Endothelial cell of umbilical vein (primary cell): ENCODE results near the gene AIRE. TPM values are rescaled to one million over a fixed set of nuclear protein-coding genes. Genes with fewer than 3 reads are reported as not detected.

ENCODE experiments used
- BruUV-seq: library from RNA; stranded (reverse); fragments of 400-500 nt; replicated peaks from 2 replicates; lab custom pipeline; 2021; lab: Mats Ljungman, UMichigan
- CTCF ChIA-PET: fragments of 300-600, 350-600 bp; sonication (Branson Sonifier 250); formaldehyde crosslinking; loops from one replicate; lab custom pipeline; 2021; ENCODE audit warnings: antibody characterized with exemption, inconsistent platforms; lab: Charles Lee
- POLR2A ChIA-PET: fragments of 300-600, 350-600 bp; sonication (Branson Sonifier 250); formaldehyde crosslinking; loops from one replicate; lab custom pipeline; 2021; ENCODE audit warnings: antibody characterized with exemption, inconsistent platforms; lab: Charles Lee
- DNase-seq: peaks from one replicate; pipeline ENCODE4 v3.0.0-alpha.2; 2011; ENCODE audit warnings: low read depth, low spot score
- FAIRE-seq: peaks from 2 replicates; lab custom pipeline; 2011; peaks lifted over from hg19 to GRCh38; lab: Jason Lieb, UNC
- H2AFZ ChIP-seq: 2 replicates; pipeline ENCODE4 v1.6.0; 2012; ENCODE audit warnings: low read depth, low read length, control low read depth, inconsistent platforms
- H3K27ac ChIP-seq: 2 replicates; pipeline ENCODE4 v1.5.1; 2011; ENCODE audit warnings: low read depth, mild to moderate bottlenecking, control low read depth, low read length, moderate library complexity; ENCODE audit not compliant: insufficient read depth
- H3K27me3 ChIP-seq, 2 experiments: 2 replicates each; pipeline versions ENCODE4 v1.6.0 to v1.6.1; 2011; ENCODE audit warnings: low read length in 2 of 2, mixed read lengths in 1 of 2; ENCODE audit not compliant: control insufficient read depth in 2 of 2, insufficient read depth in 2 of 2
- H3K36me3 ChIP-seq, 2 experiments: 2 replicates in 1 of 2; 3 replicates in 1 of 2; pipeline ENCODE4 v1.5.1; 2011; ENCODE audit warnings: low read length in 2 of 2, mild to moderate bottlenecking in 1 of 2, moderate library complexity in 1 of 2; ENCODE audit not compliant: control insufficient read depth in 2 of 2, insufficient read depth in 2 of 2; ENCODE audit errors: extremely low read depth in 1 of 2
- H3K4me1 ChIP-seq: 3 replicates; pipeline ENCODE4 v1.5.1; 2011; ENCODE audit warnings: mild to moderate bottlenecking, low read length; ENCODE audit not compliant: control insufficient read depth, insufficient read depth; ENCODE audit errors: extremely low read depth
- H3K4me2 ChIP-seq: 2 replicates; pipeline ENCODE4 v1.6.1; 2011; ENCODE audit warnings: low read length, control low read depth, mixed read lengths; ENCODE audit not compliant: insufficient read depth
- H3K4me3 ChIP-seq, 3 experiments: fragments of 200-600 bp in 1 of 3; sonication (generic), shearing (Covaris generic) in 1 of 3; replicated peaks in 1 of 3; 2 replicates each; pipeline ENCODE4 v1.5.1; 2011 to 2016; ENCODE audit warnings: control low read depth in 3 of 3, low read length in 3 of 3, mild to moderate bottlenecking in 2 of 3, inconsistent platforms in 1 of 3, low read depth in 1 of 3, moderate library complexity in 1 of 3; ENCODE audit not compliant: insufficient read depth in 1 of 3
- H3K79me2 ChIP-seq: 2 replicates; pipeline ENCODE4 v1.6.0; 2012; ENCODE audit warnings: low read length, inconsistent platforms; ENCODE audit not compliant: control insufficient read depth, insufficient read depth
- H3K9ac ChIP-seq: replicated peaks from 2 replicates; pipeline ENCODE3; 2011; ENCODE audit warnings: low read length, control low read depth; ENCODE audit not compliant: insufficient read depth; ENCODE audit errors: extremely low read depth
- H3K9me1 ChIP-seq: replicated peaks from 3 replicates; pipeline ENCODE4 v1.6.0; 2011; ENCODE audit warnings: mild to moderate bottlenecking, low read length; ENCODE audit not compliant: control insufficient read depth, insufficient read depth; ENCODE audit errors: extremely low read depth
- H3K9me3 ChIP-seq: replicated peaks from 2 replicates; pipeline ENCODE4 v1.5.1; 2012; ENCODE audit warnings: low read length, inconsistent platforms; ENCODE audit not compliant: control insufficient read depth, insufficient read depth
- H4K20me1 ChIP-seq: replicated peaks from 2 replicates; pipeline ENCODE3; 2011; ENCODE audit warnings: mild to moderate bottlenecking, low read length; ENCODE audit not compliant: control insufficient read depth, insufficient read depth; ENCODE audit errors: extremely low read depth
- CTCF ChIP-seq, 2 donors: IDR thresholded peaks; 1 replicate in 1 of 2; 2 replicates in 1 of 2; pipeline ENCODE4 v1.5.1; 2011; ENCODE audit warnings: low read length in 2 of 2, mild to moderate bottlenecking in 2 of 2, moderate library complexity in 2 of 2, control low read depth in 1 of 2, inconsistent platforms in 1 of 2, low read depth in 1 of 2; ENCODE audit not compliant: insufficient read depth in 1 of 2; ENCODE audit errors: extremely low read depth in 1 of 2
- EZH2 ChIP-seq: IDR thresholded peaks from 2 replicates; pipeline ENCODE4 v1.6.1; 2012; ENCODE audit warnings: borderline replicate concordance, low read depth, mild to moderate bottlenecking, moderate library complexity, low read length, inconsistent platforms; ENCODE audit not compliant: severe bottlenecking
- FOS ChIP-seq: IDR thresholded peaks from 2 replicates; pipeline ENCODE4 v1.6.1; 2011; ENCODE audit warnings: mild to moderate bottlenecking, low read length, moderate library complexity, borderline replicate concordance; ENCODE audit not compliant: insufficient read depth
- GATA2 ChIP-seq: IDR thresholded peaks from 2 replicates; pipeline ENCODE4 v1.7.0; 2011; ENCODE audit warnings: low read depth, mild to moderate bottlenecking, moderate library complexity, mixed read lengths, low read length; ENCODE audit not compliant: insufficient read length, insufficient read depth
- MAX ChIP-seq: IDR thresholded peaks from 2 replicates; pipeline ENCODE4 v1.6.1; 2011; ENCODE audit not compliant: insufficient read depth, insufficient read length
- MYC ChIP-seq: IDR thresholded peaks from one replicate; pipeline ENCODE4 v1.6.1; 2011; ENCODE audit warnings: mild to moderate bottlenecking, low read depth, low read length
- POLR2A ChIP-seq: IDR thresholded peaks from 2 replicates; pipeline ENCODE4 v1.6.1; 2012; ENCODE audit warnings: low read depth, mild to moderate bottlenecking, control low read depth, low read length
- POLR2AphosphoS5 ChIP-seq: IDR thresholded peaks from 2 replicates; pipeline ENCODE4 v1.6.1; 2012; ENCODE audit warnings: low read depth, mild to moderate bottlenecking, control low read depth, low read length, moderate library complexity; ENCODE audit not compliant: insufficient read depth
- dilution Hi-C: fragments of 300-500 bp; cut with MboI; formaldehyde crosslinking; loops from one replicate; pipeline ENCODE4 v1.15.0; 2019; ENCODE audit warnings: low sequenced_read_pairs; ENCODE audit not compliant: extremely low pct_ligation_motif_present
- intact Hi-C: fragments of 100-400 bp; cut with micrococcal nuclease; formaldehyde crosslinking; loops from one replicate; pipeline ENCODE4 v1.10.0; 2022
- polyA plus RNA-seq, 4 experiments: library from polyadenylated mRNA; depleted of rRNA in 3 of 4; stranded (reverse) in 3 of 4; unstranded in 1 of 4; fragments of >200 nt; gene quantifications; 2 replicates each; pipeline versions ENCODE4 v1.2.1 to v1.2.3, GENCODE V29; 2011 to 2012; ENCODE audit warnings: missing spikeins in 1 of 4
- total RNA-seq: library from RNA; stranded (reverse); gene quantifications from 2 replicates; pipeline ENCODE4 v1.2.3, GENCODE V29; 2021

The AIRE gene
- total and polyA plus RNA-seq, 2 donors (not counting 3 experiments of a cell fraction or from before 2014, with no cell fraction given) = 0.04 to 0.11 TPM

- H3K27me3 ChIP-seq = no peaks in the 10 kb centered on the region
- H3K4me3 ChIP-seq = no peak overlapping the region
- no peaks in the 10 kb centered on the region for H3K4me1 ChIP-seq
- H3K9ac ChIP-seq = no peak overlapping the region
- ChIA-PET POLR2A (no interaction called here), CTCF (interaction anchor here (1.0 kb wide), 1 partner anchor 22 kb away, joined by 3 read pairs; no protein-coding TSS in a partner anchor)
- H2AFZ ChIP-seq = no peak overlapping the region
- no peak overlapping the region for H3K27ac ChIP-seq
- TF ChIP-seq GATA2 (no peak), CTCF (IDR thresholded peaks at IDR 0.05; ENCODE audit: extremely low read depth in 1 of 2, insufficient read depth in 1 of 2, low read depth in 1 of 2, low read length in 2 of 2) (no peak), MYC (no peak), MAX (no peak), FOS (no peak), EZH2 (no peak), POLR2A (no peak), POLR2AphosphoS5 (no peak)
- DNase-seq = no peak
- H3K9me1 ChIP-seq = no peaks in the 10 kb centered on the region
- no peak overlapping the region for H3K4me2 ChIP-seq
- no peaks in the 10 kb centered on the region for H4K20me1 ChIP-seq
- intact Hi-C loops (no loop called here), dilution Hi-C loops (no loop called here)
- no peaks in the 10 kb centered on the region for H3K79me2 ChIP-seq
- BruUV-seq = no TSS peak
- H3K36me3 ChIP-seq = peaks cover 2 to 56% of the 10 kb centered on the region in 2 experiments
- no peaks in the 10 kb centered on the region for H3K9me3 ChIP-seq
- FAIRE-seq = no peak
These were observed 33.9 kb downstream of the AIRE start for GRCh38 chr21:44319407-44320065.
